Astrocyte (in vitro differentiated cells and primary cell): ENCODE data around the gene SNED1. TPM values are rescaled to one million over a fixed set of nuclear protein-coding genes. Genes with fewer than 3 reads are reported as not detected.

Source experiments
- DNase-seq: peaks from one replicate; pipeline ENCODE4 v3.0.0-alpha.2; 2010; ENCODE audit warnings: low read depth
- FAIRE-seq: peaks from 2 replicates; lab custom pipeline; 2011; peaks lifted over from hg19 to GRCh38; lab: Jason Lieb, UNC
- H2AFZ ChIP-seq: 2 replicates; pipeline ENCODE4 v1.6.0; 2012; ENCODE audit warnings: low read depth, low read length, inconsistent platforms
- H3K27ac ChIP-seq: 2 replicates; pipeline ENCODE4 v1.5.1; 2011; ENCODE audit warnings: low read depth, low read length, inconsistent platforms
- H3K27me3 ChIP-seq: 2 replicates; pipeline ENCODE4 v1.6.0; 2011; ENCODE audit warnings: low read length, inconsistent platforms; ENCODE audit not compliant: insufficient read depth
- H3K36me3 ChIP-seq: 2 replicates; pipeline ENCODE4 v1.5.1; 2011; ENCODE audit warnings: low read length, inconsistent platforms; ENCODE audit not compliant: insufficient read depth
- H3K4me1 ChIP-seq: 2 replicates; pipeline ENCODE4 v1.5.1; 2011; ENCODE audit warnings: low read length, inconsistent platforms; ENCODE audit not compliant: insufficient read depth
- H3K4me2 ChIP-seq: 2 replicates; pipeline ENCODE4 v1.6.0; 2012; ENCODE audit warnings: low read length, inconsistent platforms
- H3K4me3 ChIP-seq: 2 replicates; pipeline ENCODE4 v1.5.1; 2011; ENCODE audit warnings: low read depth, mild to moderate bottlenecking, low read length, inconsistent platforms; ENCODE audit not compliant: insufficient read depth
- H3K79me2 ChIP-seq: 2 replicates; pipeline ENCODE4 v1.6.0; 2012; ENCODE audit warnings: mild to moderate bottlenecking, low read length, inconsistent platforms; ENCODE audit not compliant: insufficient read depth
- H3K9ac ChIP-seq: 2 replicates; pipeline ENCODE4 v1.6.0; 2012; ENCODE audit warnings: mild to moderate bottlenecking, low read length, inconsistent platforms
- H3K9me3 ChIP-seq: 2 replicates; pipeline ENCODE4 v1.5.1; 2012; ENCODE audit warnings: low read depth, mild to moderate bottlenecking, low read length, inconsistent platforms; ENCODE audit not compliant: insufficient read depth
- H4K20me1 ChIP-seq: 2 replicates; pipeline ENCODE4 v1.6.0; 2012; ENCODE audit warnings: low read length, inconsistent platforms; ENCODE audit not compliant: insufficient read depth
- H3K27ac Mint-ChIP-seq: one replicate; pipeline ENCODE4 v1.8.0; 2021; ENCODE audit warnings: mild to moderate bottlenecking, mixed read lengths; ENCODE audit not compliant: unreplicated experiment
- H3K27me3 Mint-ChIP-seq: one replicate; pipeline ENCODE4 v1.8.0; 2021; ENCODE audit warnings: low read depth, mixed read lengths; ENCODE audit not compliant: unreplicated experiment
- H3K36me3 Mint-ChIP-seq: one replicate; pipeline ENCODE4 v1.8.0; 2021; ENCODE audit warnings: low read depth, mixed read lengths; ENCODE audit not compliant: unreplicated experiment
- H3K4me1 Mint-ChIP-seq: one replicate; pipeline ENCODE4 v1.8.0; 2021; ENCODE audit warnings: low read depth, mixed read lengths; ENCODE audit not compliant: unreplicated experiment
- H3K4me3 Mint-ChIP-seq: one replicate; pipeline ENCODE4 v1.8.0; 2021; ENCODE audit warnings: mild to moderate bottlenecking, moderate library complexity, mixed read lengths; ENCODE audit not compliant: unreplicated experiment
- H3K9me3 Mint-ChIP-seq: one replicate; pipeline ENCODE4 v1.8.0; 2021; ENCODE audit warnings: mild to moderate bottlenecking, mixed read lengths; ENCODE audit not compliant: unreplicated experiment
- CTCF ChIP-seq: IDR thresholded peaks from 2 replicates; pipeline ENCODE4 v1.5.1; 2011; ENCODE audit warnings: low read depth, mild to moderate bottlenecking, inconsistent platforms, low read length, moderate library complexity; ENCODE audit not compliant: insufficient read depth
- EZH2 ChIP-seq: IDR thresholded peaks from 2 replicates; pipeline ENCODE4 v1.6.1; 2012; ENCODE audit warnings: mild to moderate bottlenecking, low read length, inconsistent platforms; ENCODE audit not compliant: insufficient read depth
- total RNA-seq: library from RNA; stranded (reverse); gene quantifications from 2 replicates; pipeline ENCODE4 v1.2.1, GENCODE V29; 2021

SNED1 gene
- total RNA-seq, 1 donor from 2014 or later, result 0.23 TPM

GRCh38 chr2:241073166-241074064 is 75.0 kb downstream of the SNED1 start:
- Histone ChIP-seq H3K27me3 (no peaks in the 10 kb centered on the region), H3K36me3 (no peaks in the 10 kb centered on the region), H2AFZ (no peak overlapping the region), H3K27ac (no peak overlapping the region), H3K4me2 (no peak overlapping the region), H3K4me1 (no peaks in the 10 kb centered on the region), H3K9me3 (no peaks in the 10 kb centered on the region), H3K79me2 (no peaks in the 10 kb centered on the region), H3K9ac (no peak overlapping the region), H4K20me1 (no peaks in the 10 kb centered on the region), H3K4me3 (no peak overlapping the region)
- H3K4me1 Mint-ChIP-seq, result no peaks in the 10 kb centered on the region
- no peak for FAIRE-seq
- TF ChIP-seq EZH2, result no peak
- no peak for TF ChIP-seq CTCF
- no peak overlapping the region for H3K27ac Mint-ChIP-seq
- no peaks in the 10 kb centered on the region for H3K9me3 Mint-ChIP-seq
- H3K27me3 Mint-ChIP-seq, result peaks cover 25% of the 10 kb centered on the region
- no peak for DNase-seq
- no peak overlapping the region for H3K4me3 Mint-ChIP-seq
- no peaks in the 10 kb centered on the region for H3K36me3 Mint-ChIP-seq

- Histone ChIP-seq H3K36me3 (no peaks in the 10 kb centered on the region), H3K9me3 (no peaks in the 10 kb centered on the region), H4K20me1 (no peaks in the 10 kb centered on the region), H3K27me3 (no peaks in the 10 kb centered on the region), H3K27ac (no peak overlapping the region), H2AFZ (no peak overlapping the region), H3K4me2 (no peak overlapping the region), H3K9ac (no peak overlapping the region), H3K4me1 (no peaks in the 10 kb centered on the region), H3K4me3 (no peak overlapping the region), H3K79me2 (no peaks in the 10 kb centered on the region)
- TF ChIP-seq EZH2 (no peak), CTCF (no peak)
- H3K36me3 Mint-ChIP-seq, result no peaks in the 10 kb centered on the region
- H3K9me3 Mint-ChIP-seq, result no peaks in the 10 kb centered on the region
- H3K4me1 Mint-ChIP-seq, result no peaks in the 10 kb centered on the region
- DNase-seq (no peak), FAIRE-seq (no peak)
- no peak overlapping the region for H3K4me3 Mint-ChIP-seq
- H3K27ac Mint-ChIP-seq, result no peak overlapping the region
- peaks cover 21% of the 10 kb centered on the region for H3K27me3 Mint-ChIP-seq
Measured at GRCh38 chr2:241074065-241074818, 75.8 kb downstream of the SNED1 start.
